HG03095 (cell line): ENCODE measurements around the gene NFATC1.
"Not testable (repeated sequence)": the region's sequence is repeated elsewhere in the genome, so short reads cannot be mapped to it uniquely, and the experiment has no call there.

Experiments used
- ATAC-seq: cut with Tn5 transposase; IDR thresholded peaks from one replicate; pipeline ENCODE4 v1.9.1; 2021; ENCODE audit warnings: moderate library complexity; ENCODE audit not compliant: unreplicated experiment

NFATC1 gene

DNA sequence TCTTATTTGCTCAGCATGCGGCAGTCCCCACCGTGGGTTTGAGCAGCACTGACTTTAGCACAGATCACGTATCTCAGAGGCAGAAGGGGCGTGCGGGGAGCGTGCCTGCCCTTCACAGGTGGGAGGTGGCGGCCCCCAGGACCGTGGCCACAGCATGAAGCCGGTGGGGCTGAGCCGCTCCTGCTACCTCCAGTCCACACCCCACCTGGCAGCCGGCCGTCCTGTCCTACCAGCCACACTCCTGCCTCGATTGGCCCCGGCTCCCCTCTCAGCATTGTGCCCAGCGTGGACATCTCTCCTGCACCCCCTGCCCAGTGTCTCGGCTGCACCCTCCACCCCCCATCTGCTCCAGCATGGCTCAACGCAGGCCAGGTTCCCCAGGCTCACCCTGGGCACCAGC, 73.6 kb downstream of the NFATC1 start:
- no peak for ATAC-seq

DNA sequence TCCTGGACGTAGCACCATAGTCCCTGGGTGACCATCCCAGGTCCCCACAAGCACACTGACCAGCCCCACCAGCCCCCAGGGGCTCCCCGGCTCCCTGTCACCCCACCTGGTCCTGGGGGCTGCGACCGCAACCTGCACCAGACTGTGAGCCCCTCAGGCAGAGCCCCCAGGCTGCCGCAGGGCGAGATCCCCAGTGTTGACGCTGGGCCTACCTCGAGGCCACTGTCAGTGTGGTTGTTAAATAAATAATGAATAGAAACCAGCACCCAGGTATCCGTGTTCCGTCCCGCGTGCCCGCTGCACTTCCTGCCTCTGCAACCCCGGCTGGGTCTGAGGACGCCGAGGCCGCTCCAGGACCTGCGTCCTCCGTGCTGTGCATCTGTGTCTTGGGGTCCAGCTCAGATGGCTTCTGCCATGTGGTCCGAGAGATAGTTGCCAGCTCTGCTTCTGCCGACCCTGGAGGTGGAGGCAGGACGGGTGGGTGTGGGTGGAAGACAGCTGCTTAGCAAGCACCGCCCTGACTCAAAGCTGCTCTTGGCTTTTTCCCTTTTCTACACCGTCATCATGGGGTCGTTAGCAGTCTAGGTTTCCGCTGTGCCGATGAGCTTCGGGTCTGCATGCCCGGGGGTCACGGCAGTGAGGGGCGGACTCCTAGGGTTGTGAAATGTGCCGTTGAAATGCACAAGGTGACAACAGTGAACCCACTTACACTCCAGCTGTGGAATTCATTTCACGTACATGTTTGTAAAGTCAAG, 74.2 kb downstream of the NFATC1 start:
- no peak for ATAC-seq

DNA sequence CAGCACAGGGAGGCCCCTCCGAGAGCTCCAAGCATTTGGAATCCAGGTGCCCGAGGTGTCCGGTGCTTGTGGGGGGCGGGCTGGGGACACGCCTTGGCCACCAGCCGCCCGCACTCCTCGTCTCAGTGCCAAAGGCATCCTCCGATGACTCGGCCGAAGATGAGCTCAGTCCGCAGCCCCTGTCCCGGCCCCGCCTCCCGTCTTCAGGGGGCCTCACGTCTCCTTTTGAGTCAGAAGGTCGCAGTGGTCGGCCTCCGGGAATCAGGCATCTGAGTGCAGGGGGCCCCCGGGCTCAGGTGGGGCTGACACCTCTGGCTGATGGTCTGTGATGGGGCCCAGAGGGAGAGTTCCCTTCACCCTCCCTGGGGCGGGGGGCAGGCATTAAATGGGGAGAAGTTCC, 74.8 kb downstream of the NFATC1 start:
- no peak for ATAC-seq

DNA sequence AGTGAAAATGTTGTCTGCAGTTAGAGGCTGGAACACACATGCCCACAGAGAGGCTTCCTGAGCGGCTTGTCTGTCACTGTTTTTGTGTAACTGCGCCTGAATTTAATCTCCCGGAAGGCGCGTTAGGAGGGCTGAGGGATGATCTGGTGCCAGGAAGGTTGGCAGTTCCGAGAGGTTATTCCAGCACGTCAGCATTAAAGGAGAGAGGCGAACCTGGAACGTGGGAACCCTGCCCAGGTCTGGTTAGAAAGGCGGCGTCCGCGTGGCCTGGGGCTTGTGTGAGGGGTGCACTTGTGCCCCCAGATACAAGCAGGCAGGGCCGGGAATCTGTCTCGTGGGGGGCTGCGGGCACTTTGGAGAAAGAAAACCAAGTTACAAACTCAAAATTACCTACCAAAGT, 75.3 kb downstream of the NFATC1 start:
- ATAC-seq, result no peak

DNA sequence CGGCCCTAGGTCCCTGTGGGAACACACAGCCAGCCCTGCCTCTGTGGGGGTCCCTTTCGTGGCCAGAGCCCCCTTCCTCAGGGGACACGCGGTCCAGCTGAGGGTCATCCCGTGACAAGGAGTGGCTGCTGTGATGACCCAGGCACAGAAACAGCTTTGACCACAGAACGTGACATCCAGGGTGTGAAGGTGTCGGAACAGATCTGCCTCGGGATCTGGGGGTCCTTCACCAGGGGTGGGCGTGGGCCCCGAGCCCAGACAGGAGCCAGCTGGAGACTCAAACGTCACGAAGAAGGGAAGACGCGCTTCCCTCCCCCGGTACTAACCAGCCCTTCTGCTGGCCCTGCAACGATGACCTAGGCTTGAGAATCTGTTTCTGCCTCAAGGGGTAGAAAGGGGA, 75.9 kb downstream of the NFATC1 start:
- ATAC-seq, result no peak

DNA sequence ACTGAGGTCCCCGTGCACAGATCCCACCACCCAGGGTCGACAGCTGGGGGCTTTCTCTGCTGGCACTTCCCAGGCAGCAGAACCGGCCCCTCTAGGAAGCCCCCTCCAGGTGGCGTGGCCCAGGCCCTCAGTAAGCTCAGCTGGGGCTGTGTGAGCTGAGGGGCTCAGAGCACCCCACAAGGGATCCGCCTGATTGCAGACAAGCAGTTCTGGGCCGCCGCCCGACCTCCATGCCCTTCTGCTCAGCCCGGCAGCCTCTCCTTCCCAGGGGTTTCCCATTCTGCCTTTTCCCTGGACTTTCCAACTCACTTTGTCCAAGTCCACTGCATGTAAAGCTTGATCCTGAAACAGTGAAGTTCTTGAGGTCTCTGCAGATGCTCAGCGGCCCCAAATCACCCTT, 76.4 kb downstream of the NFATC1 start:
- no peak for ATAC-seq

DNA sequence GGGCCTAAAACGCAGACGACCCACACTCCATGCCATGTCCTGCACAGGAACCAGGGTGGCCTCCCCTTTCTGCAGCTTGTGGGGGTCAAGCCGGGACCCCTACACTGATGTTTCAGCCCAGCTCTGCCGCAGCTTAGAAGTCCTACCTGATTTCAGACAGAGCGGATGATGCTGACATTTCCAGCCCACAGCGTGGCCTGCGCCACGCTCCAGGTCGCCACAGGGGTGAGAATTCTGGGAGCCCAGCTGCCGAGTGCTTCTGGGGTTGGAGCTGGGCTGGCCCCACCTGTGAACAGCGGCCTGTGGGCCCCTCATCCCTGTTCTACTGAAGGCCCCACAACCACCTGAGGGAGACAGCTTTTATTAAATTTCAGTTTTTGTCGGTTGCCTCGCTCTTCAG, 77.2 kb downstream of the NFATC1 start:
- no peak for ATAC-seq

DNA sequence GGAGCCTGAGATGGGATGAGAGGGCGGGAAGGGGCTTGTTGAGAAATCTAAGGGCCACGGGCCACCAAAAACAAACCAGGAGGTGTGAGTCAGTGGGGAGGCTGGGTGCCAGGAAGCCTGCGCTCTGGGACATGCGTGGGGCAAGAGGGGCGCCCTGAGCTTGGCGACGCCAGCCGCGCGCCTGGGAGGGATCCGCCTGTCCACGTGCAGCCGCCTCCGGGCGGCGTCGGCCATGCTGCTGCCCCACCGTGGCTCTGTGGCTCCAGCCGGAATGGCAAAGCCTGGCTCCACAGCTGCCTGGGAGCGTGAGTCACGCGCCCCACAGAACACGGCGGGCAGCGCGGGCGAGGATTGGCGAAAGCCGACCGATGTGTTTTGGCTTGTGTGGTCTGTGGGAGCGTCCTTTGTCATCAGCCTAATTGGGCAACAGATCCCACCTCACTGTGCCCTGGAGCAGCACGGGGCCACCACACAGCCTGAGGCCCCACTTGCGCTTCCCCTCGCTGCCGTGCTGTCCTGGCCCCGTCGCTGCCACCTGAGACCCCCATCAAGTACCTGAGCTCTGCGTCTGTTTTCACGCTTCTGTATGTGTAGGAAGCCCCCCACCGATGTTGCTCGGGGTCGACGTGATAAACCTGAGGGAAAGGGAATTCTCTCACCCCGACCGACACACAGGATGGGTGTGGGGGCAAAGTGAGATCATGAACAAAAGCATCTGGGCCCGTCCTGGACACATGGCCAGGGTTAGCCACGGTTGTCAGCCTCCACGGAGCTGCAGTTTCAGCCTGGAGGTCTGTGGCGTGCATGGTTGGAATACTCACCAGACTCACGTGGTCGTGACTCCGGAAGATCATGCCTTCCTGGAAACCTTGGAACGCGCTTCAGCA, 80.5 kb downstream of the NFATC1 start:
- ATAC-seq, result no peak

DNA sequence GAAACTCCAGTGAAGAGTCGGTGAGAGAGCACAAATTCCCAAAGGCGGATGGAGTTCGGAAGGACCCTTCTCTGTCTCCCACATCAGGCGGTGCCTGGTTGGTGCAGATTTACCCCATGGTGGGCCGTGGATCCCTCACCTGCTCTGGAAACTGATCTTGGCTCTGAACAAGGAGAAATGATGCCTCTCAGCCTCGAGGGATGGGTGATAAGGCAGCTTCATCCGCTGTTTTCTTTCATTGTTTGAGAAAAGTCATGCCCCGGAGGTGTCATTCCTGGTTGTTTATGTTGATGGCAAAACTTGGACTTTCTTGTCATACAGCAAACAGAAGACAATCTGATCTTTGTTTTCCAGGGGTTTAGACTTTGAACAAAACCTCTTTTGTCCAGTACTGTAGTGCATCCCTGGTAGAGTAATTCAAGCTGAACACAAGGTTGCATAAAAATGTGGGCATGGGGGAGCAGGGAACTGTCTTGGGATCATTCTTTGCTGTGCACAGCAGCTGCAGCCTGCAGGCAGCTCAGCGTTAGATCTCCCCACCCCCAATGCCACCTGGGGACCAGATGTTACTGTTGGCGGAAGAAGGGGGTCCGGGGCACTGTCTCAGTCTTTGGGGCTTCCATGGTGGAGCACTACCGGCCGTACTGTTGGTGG, 81.3 kb downstream of the NFATC1 start:
- no peak for ATAC-seq

DNA sequence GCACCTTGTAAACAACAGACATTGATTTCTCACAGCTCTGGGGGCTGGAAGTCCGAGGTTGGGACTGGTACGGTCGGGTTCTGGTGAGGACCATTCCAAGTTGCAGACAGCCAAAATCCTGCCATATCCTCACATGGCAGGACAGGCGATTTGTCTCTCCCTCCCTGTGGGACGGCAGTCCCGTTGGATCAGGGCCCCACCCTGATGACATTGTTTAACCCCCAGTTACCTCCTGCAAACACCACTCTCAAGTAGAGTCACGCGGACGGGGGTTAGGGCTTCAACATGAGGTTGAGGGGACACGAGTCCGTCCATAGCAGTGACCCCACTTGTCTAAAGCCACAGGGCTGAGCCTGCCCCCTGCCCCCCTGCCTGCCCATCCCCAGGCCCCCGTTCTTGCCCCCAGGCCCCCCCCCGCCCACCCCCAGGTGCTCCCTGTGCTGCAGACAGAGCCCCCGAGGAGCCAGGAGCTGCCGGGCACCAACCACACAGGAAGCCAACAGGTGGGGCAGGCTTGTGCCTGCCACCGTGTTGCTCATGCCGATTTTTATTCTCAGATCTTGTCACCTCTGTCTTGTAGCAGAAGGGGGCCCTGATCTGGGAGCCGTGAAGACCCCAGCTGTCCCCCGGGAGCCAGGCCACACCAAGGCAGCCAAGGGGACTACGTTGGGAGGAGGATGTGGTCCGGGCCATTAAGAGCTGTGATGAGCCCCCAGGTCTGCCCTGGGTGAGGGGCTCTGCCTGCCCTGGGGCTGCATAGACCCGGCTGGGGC, 82.2 kb downstream of the NFATC1 start:
- no peak for ATAC-seq

DNA sequence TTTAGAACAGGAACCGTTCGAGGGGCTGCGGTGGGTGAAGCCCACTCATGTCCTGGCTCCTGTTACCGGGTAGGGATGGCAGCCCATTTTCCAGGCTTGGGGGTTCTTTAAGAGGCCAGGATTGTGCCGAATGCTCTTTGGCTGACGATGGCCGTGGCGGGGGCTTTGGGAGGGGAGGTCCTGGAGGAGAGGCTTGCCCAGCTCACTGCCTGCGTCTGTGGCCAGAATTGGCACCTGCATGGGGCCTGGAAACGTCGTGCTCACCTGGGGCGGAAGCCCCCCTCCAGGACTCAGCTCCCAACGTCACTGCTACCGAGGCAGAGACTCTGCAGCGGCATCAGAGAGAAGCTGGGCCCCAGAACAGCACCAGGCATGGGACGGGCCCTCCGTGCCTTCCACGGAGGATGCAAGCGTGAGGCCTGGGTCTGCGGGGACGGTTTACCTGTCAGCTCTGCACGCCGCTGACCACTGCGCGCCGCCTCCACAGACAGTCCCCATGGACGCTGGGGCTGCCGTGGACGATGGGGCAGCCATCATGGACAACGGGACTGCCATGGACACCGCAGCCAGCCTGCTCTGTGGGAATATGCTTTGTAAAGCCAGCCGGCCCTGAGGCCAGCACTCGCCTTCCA, 82.9 kb downstream of the NFATC1 start:
- ATAC-seq, result no peak

DNA sequence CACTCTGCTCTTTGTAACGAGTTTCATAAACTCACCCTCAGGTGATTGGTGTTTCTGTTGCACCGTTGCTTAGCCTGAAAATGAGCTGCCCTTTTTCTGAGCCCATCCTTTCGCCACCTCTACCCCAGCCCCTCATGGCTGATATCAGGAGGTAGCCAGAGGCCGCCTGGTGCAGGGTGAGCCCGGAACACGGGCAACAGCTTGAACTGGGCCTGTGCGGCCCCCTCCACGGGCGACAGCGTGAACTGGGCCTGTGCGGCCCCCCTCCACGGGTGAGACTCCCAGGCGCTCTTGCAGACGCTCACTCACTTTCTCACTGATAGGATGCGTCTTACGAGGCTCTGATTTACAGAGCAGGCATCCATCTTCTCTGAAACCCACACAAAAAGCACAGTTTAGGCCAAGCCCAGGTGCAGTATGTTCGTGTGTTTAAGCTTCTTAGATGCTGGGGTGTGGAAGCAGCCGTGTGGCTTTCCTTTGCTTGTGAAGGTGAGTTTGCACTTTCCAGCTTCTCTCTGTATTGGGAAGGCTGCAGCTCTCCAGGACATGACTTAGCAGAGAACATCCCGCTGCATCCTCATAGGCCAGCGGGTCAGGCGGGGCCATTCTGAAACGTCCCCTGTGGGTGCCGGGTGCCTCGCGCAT, 83.5 kb downstream of the NFATC1 start:
- ATAC-seq, result no peak

DNA sequence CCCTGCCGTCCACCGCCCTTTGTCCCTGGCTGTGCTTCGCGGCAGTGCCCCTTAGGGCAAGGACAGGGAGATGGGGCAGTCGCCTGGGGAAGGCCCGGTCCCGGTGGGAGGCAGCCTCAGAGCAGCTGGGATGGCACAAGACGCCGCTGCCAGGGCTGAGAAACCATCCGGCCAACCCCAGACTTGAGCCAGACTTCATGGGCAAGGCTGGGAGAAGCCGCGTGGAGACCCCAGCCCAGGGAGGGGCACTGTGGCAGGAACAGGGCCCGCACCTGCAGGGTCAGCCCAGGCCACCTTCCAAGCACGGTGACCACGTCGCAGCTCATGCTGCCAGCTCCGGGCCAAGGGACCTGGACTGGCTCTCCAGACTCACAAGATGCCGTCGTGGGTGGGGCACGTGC, 84.0 kb downstream of the NFATC1 start:
- ATAC-seq, result no peak

DNA sequence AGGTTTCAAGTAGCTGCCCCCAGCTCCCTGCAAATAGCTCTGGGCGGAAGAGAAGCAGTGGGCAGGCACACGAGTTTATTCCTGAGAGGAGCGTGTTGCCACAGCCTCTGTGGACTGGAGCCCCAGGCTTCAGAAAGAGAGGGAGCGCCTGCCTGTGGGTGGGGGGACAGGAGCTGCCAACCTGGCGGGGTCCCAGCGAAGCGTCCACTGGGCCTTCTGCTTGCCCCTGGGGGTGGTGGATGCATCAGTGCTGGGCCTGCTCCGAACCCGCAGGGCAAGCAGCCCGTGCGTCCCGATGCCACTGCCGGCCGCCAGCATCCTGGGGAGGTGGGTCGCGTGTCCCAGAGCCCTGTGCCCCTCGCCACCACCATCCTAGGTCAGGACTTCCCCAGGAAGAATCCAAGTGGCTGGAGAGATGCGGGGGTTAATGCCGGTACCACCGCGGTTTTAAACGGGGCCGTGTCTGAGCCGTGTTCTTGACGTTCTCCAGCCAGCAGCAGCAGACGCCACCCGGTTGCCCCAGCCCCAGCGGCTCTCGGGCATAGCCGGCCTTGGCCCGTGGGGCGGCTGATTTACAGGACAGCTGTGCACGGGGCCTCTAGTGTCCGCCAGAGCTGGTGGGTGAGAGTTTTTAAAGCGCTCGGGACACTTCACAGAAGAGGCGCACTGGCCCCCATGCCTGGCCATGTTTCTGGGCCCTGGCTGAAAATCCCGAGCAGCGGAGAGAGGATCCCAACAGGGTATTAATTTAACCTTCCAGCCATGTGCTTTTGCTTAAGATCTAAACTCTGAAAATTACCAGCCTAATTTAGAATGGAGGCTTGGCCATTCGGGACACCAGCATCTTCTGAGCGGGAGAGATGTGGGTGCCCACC, 84.7 kb downstream of the NFATC1 start:
- no peak for ATAC-seq

DNA sequence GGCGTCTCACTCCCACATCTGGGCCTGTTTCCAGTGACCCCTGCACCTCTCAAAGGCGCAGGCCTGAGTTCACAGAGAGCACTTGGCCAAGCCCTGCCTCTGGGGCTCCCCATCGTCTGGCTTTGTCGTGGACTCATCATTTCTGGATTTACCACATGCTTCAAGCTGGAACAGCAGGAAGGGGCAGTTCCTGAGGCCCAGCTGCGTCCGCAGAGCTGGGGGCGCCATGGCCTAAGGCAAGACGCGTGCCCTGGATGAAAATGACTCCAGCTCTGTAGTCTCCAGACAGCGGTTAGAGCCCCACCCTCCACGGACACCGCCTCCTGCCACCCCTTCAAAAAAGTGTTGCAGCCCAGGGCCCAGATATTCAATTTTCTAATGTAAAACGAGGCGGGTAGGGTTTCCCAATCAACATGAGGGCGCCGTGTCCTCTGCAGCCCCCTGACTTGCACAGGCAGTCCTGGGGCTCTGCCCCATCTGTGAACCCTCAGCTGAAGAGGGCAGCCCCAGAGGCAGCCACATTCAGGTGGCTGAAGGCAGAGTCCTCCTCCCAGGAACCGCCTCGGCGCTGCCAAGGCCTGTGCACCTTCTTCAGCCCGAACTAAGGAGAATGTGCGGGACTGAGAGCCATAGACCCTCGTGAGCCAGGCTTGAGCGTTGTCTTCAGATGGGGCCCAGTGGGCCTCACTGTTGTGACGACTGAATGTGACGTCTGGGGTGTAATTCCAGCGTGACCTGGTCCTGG, 85.5 kb downstream of the NFATC1 start:
- no peak for ATAC-seq

DNA sequence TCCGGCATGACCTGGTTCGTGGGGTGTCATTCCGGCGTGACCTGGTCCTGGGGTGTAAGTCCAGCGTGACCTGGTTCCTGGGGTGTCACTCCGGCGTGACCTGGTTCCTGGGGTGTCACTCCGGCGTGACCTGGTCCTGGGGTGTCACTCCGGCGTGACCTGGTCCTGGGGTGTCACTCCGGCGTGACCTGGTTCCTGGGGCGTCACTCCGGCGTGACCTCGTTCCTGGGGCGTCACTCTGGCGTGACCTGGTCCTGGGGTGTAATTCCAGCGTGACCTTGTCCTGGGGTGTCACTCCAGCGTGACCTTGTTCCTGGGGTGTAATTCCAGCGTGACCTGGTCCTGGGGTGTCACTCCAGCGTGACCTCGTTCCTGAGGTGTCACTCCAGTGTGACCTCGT, 87.7 kb downstream of the NFATC1 start:
- ATAC-seq, result not testable (repeated sequence)

DNA sequence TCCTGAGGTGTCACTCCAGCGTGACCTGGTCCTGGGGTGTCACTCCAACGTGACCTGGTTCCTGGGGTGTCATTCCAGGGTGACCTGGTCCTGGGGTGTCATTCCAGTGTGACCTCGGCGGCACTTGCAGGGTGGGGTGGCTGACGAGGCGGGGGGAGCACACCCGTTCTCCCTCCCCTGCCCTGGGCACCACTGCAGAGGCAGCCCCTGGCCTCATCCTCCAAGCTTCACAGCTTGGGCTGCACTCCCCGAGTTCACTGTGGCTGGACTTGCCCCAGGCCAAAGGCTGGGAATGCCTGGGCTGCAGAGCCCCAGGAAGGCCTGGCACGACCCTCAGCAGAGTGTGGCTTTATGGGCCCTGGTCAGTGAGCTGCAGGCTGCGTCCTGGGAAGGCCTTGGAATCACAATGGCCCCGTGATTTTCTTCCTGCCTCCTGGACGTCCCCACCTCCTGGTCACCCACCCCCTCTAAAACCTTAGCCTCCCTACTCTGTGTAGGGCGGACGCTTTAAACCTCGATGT, 88.3 kb downstream of the NFATC1 start:
- no peak for ATAC-seq
